ENCODE data around the gene DACT1.
A peak's percentile ranks its signal among the peaks of the same experiment; 100 is the strongest.
"Not testable (repeated sequence)": the region's sequence is repeated elsewhere in the genome, so short reads cannot be mapped to it uniquely, and the experiment has no call there.

The DACT1 gene

GRCh38 chr14:58637391-58638230, at the start of gene DACT1:
TSS of gene DACT1 (plus strand) at chr14:58637962. CDS start at chr14:58638203, 241 bp downstream.
- peak; percentile 26 to 56 for DNase-seq

- not testable (repeated sequence) for DNase-seq
Measured at GRCh38 chr14:58588321-58588720, 49.4 kb upstream of the DACT1 start.

GRCh38 chr14:58593977-58594376, 43.8 kb upstream of the DACT1 start:
- no peak for DNase-seq

GRCh38 chr14:58597041-58597440, 40.7 kb upstream of the DACT1 start:
- DNase-seq = no peak

- no peak for DNase-seq
Measured at GRCh38 chr14:58598028-58598803, 39.5 kb upstream of the DACT1 start.

- DNase-seq = no peak
Measured at GRCh38 chr14:58598804-58599525, 38.8 kb upstream of the DACT1 start.

- DNase-seq = no peak
Measured at GRCh38 chr14:58599707-58600106, 38.1 kb upstream of the DACT1 start.

- DNase-seq = no peak
Measured at GRCh38 chr14:58605465-58605864, 32.3 kb upstream of the DACT1 start.

GRCh38 chr14:58607131-58607951, 30.4 kb upstream of the DACT1 start:
- no peak for DNase-seq

GRCh38 chr14:58607952-58608317, 29.8 kb upstream of the DACT1 start:
- no peak for DNase-seq

GRCh38 chr14:58617619-58618018, 20.1 kb upstream of the DACT1 start:
- DNase-seq = no peak

GRCh38 chr14:58620011-58620410, 17.8 kb upstream of the DACT1 start:
- DNase-seq = no peak

GRCh38 chr14:58625438-58625837, 12.3 kb upstream of the DACT1 start:
- DNase-seq = no peak

- no peak for DNase-seq
Measured at GRCh38 chr14:58626431-58626831, 11.3 kb upstream of the DACT1 start.

- no peak for DNase-seq
Measured at GRCh38 chr14:58628406-58628805, 9.4 kb upstream of the DACT1 start.

- no peak for DNase-seq
Measured at GRCh38 chr14:58629281-58629680, 8.5 kb upstream of the DACT1 start.

- no peak for DNase-seq
Measured at GRCh38 chr14:58631732-58632131, 6.0 kb upstream of the DACT1 start.

- DNase-seq = no peak
Measured at GRCh38 chr14:58633831-58634230, 3.9 kb upstream of the DACT1 start.

- DNase-seq = no peak
Measured at GRCh38 chr14:58634406-58635090, 3.2 kb upstream of the DACT1 start.

GRCh38 chr14:58635091-58635830, 2.5 kb upstream of the DACT1 start:
- no peak for DNase-seq

GRCh38 chr14:58636129-58636528, 1.6 kb upstream of the DACT1 start:
- DNase-seq = no peak
